DMS114 treated with DMSO at 0.1 percent for 48 hours (cell line): ENCODE results near the gene MAGT1.
A peak's percentile ranks its signal among the peaks of the same experiment; 100 is the strongest.
"Not testable (repeated sequence)": the region's sequence is repeated elsewhere in the genome, so short reads cannot be mapped to it uniquely, and the experiment has no call there.

Experiments used
- DNase-seq: peaks from one replicate; lab custom pipeline; 2025; ENCODE audit not compliant: unreplicated experiment; lab: John Stamatoyannopoulos, UW

Gene MAGT1

DNA sequence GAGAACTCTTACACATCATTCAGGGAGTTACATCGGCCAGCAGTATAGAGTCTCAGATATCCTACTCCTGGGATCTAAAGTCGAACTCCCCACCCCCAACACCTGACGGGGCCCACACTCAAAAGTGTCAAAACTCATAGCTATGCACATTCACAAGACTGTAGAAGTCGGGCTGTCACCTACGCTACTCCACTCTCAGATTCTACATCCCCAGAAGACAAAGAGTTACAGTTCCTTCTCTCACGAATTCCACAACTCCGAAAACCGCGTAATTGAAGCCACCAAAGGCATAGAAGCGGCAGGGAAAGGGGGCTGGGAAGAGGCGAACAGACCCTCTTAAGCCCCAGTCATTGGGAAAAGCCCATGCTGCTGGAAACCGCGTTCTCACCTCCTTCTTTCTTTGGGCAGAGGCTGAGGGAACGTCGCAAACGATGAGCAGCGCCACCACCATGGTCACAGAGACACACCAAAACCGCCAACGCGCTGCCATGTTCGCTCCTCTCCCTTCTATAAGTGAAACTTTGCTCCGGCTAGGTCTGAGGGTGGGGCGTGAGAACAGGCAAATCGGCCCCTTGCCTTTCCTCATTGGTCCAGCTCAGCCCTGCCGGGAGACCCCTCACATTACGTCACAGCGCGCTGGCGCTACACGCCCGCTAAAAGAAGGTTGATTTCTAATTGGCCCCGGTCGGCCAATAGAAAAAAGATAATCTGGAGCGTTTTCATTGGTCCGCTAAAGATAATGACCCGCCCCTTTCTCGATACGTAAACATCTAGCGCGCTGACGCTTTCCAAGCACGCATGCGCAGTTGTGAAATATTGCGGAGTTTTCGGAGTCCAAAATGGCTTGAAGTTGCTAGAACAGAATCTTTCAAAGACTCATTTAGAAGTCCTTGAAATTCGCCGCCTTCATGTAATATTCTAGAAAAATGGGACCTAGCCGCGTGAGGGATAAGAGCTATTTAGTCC lies at the start of gene MAGT1:
MAGT1 (minus strand) TSS at position 515 of the 966 bp plus-strand sequence; CDS start at position 490, 25 bp downstream.
- peak; percentile 95 for DNase-seq

DNA sequence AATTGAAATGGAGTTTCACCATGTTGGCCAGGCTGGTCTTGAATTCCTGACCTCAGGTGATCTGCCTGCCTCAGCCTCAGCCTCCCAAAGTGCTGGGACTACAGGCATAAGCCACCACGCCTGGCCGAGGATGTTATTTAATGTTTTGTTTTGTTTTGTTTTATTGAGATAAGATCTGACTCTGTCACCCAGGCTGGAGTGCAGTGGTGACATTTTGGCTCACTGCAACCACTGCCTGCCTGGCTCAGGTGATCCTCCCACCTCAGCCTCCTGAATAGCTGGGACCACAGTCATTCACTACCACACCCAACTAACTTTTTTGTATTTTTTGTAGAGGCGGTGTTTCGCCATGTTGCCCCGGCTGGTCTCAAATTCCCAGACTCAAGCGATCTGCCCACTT lies 49.8 kb upstream of the MAGT1 start:
- DNase-seq, result not testable (repeated sequence)

DNA sequence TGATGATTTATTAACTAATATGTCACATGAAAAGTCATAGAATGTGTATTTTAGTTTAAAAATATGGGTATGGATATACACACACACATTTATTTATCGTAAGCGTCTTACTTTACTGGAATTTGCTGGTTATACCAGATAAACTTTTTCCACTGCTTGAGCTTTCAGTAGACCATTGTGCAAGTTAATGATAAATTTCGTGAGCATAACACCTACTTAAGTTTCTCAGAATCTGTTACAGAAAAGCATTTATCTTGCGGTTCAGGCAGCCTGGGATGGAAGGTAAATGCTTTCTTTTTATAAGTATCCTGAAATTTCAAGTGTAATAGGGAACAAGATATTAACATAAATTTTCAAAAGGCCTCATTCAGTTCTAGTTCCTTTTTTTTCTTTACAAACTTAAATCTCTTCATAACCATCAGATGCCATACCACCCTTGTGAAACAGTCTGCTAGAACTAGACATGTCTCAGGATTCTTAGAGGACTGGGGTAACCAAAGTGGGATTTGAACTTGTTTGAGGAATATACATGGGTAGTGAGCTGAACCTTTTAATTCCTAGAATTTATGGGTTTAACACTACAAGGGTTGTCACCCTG lies 42.9 kb upstream of the MAGT1 start:
- no peak for DNase-seq

DNA sequence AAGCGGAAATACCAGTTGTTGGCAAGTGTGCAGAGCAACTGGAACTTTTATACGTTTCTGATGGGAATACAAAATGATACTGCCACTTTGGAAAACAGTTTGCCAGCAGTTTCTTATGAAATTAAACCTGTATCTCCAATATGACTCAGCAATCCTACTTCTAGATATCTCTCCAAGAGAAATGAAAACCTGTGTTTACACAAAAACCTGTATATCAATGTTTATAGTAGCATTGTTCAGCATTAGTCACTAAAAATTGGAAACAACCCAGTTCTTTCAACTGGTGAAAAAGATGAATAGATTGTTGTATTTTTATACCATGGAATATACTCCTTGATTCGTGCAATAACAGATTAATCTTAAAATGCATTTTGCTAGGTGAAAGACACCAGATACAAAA lies 42.1 kb upstream of the MAGT1 start:
- no peak for DNase-seq

DNA sequence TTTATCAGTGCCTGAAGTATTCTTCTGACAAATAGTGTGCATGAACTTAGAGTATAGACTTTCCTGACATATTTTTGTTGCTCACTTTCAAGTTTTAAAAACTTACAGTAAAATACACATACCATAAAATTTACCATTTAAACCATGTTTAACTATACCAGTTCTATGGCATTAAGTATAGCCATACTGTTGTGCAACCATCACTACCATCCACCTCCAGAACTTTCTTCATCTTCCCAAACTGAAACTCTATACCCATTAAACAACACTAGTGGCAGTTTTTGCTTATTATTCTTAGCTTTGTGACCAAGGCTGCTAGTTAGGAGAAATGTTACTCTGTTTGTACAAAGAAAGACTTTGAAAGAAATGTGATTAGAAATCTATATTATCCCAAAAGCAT lies 41.1 kb upstream of the MAGT1 start:
- DNase-seq, result no peak

- DNase-seq, result no peak
Observed at GRCh38 chrX:77935886-77936285, 40.7 kb upstream of the MAGT1 start.

DNA sequence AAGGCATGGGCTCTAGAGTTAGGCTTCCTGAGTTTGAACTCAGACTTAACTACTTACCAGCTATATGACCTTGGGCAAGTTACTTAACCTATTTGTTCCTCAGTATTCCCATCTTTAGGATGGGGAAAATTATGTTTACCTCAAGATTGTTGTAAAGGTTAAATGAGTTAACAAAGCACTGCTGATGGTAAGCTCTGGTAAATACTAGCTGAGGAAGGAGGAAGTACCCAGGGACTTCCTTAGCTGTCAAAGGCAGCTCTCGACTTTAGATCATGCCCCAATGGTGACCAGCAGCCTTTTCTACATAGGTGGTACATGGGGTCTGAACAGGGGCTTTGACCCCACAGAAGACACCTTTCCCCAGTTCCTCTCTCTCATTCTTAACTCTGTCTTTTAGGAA lies 35.3 kb upstream of the MAGT1 start:
- no peak for DNase-seq

DNA sequence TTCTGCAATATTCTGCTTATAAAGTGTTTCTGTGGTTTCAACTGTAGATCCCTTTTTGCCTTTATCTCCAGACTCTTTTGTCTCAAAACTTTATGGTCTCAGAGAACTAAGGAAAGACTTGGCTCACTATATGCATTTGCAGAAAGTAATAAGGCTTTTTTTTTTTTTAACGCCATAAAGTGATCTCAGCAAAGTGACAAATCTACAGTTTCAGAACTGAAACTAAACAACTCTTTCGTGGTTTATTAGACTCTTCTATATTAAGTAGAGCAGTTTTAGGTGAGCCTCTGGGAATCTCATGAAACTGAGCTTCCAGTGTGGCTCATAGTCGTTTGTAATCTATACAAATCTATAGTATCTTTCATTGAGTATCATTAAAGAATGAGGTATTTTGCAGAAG lies 30.5 kb upstream of the MAGT1 start:
- DNase-seq, result no peak

DNA sequence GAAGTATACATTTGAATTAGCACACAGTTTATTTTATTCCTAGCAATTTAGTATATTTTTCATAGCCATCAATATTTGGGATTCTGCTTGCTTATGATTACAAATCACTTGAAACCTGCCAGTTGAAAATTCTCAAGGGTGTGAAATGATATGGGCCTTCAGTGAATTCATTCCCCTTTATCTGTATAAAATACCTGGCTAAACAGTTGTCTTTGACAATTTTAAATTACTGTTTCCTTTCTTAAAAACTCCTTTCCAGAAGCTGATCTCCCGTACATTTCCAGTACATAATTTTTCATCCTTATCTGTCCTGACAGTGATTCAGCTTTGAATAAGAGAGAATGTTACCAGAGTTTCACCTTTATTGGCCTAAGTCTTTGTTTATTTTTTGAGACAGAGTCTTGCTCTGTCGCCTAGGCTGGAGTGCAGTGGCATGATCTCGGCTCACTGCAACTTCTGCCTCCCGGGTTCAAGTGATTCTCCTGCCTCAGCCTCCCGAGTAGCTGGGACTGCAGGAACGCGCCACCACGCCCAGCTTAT lies 29.2 kb upstream of the MAGT1 start:
- DNase-seq, result no peak

GRCh38 chrX:77922787-77923186 lies 27.6 kb upstream of the MAGT1 start:
- DNase-seq, result no peak

DNA sequence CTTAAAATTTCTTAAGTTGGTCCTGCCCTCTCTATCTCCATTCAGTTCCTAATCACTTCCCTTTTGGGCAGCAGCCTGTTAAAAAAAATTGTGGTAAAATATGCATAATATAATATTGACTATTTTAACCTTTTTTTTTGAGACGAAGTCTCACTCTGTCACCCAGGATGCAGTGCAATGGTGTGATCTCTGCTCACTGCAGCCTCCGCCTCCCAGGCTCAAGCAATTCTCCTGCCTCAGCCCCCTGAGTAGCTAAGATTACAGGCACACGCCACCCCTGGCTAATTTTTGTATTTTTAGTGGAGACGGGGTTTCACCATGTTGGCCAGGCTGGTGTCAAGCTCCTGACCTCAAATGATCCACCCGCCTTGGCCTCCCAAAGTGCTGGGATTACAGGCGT lies 24.1 kb upstream of the MAGT1 start:
- not testable (repeated sequence) for DNase-seq

GRCh38 chrX:77918568-77918967 lies 23.3 kb upstream of the MAGT1 start:
- DNase-seq, result no peak

- DNase-seq, result no peak
Observed at GRCh38 chrX:77917294-77917933, 22.2 kb upstream of the MAGT1 start.

DNA sequence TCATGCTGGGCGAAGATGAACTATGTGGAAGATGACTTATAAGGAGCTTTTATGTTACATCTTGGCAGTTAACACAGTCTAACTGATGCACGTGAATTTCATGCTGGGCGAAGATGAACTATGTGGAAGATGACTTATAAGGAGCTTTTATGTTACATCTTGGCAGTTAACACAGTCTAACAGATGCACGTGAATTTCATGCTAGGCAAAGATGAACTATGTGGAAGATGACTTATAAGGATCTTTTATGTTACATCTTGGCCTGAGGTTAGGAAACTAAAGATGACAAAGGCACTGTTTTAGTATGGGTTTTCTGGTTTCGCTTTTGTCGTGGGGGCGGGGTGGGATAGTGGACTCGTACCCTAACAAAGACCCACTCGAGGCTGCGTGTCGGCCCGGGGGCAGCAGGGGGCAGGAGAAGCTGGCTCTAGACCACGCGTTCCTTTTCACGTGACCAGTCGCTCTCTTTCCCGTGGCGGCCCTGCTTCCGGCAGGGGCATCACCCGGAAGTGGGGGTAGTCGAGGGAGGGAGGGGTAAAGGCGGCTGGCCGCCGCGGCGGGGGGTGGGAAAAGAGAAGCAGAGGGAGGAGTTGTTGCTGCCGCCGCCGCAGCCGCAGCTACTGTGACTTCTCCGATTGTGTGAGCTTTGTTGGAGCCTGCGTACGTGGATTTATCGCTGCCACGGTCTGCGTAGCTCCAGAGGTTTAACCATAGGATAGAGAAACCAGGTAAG lies 15.0 kb upstream of the MAGT1 start, which contains the start of gene ATP7A:
ATP7A (plus strand) TSS at position 586 of the 733 bp plus-strand sequence. CDS start 60,949 bp downstream, outside the sequence.
- DNase-seq, result peak; percentile 80

GRCh38 chrX:77901506-77901905 lies 6.3 kb upstream of the MAGT1 start:
- no peak for DNase-seq

GRCh38 chrX:77900688-77901087 lies 5.5 kb upstream of the MAGT1 start:
- DNase-seq, result no peak

GRCh38 chrX:77899081-77899828 lies 4.0 kb upstream of the MAGT1 start, which contains the start of gene COX7B:
Gene COX7B (plus strand): TSS chrX:77899468. CDS start chrX:77899554, 86 bp downstream.
- DNase-seq, result peak; percentile 96

DNA sequence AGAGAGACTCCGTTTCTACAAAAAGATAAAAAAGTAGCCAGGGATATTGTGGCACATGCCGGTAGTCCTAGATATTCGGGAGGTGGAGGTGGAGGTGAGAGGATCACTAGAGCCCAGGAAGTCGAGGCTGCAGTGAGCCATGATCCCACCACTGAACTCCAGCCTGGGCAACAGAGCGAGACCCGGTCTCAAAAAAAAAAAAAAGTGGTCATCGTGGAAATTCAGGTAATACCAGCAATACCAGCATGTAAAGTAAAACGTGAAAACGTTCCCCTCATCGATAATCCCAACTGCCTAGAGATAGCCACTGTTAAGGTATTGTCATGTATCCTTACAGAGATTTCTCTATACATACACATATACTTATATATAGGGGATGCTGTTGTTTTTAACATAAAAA lies 1.5 kb downstream of the MAGT1 start:
- no peak for DNase-seq

DNA sequence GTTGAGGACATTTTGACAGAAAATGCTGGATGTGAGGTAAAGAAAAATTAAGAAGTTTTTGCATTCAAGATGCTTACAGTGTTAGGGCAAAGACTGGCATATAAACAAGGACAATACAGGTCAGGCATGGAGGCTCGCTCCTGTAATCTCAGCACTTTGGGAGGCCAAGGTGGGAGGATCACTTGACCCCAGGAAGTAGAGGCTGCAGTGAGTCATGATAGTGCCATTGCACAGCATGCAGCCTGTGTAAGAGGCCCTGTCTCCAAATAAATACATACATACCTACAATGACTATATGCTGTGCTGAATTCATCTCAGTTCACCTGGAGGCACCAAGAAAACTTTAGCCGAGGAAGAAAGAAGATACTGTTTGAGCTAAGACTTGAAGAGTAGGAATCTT lies 2.3 kb downstream of the MAGT1 start:
- DNase-seq, result no peak

GRCh38 chrX:77881418-77881817 lies 13.8 kb downstream of the MAGT1 start:
- DNase-seq, result not testable (repeated sequence)
